ENCODE data around the gene DBR1. TPM values are rescaled to one million over a fixed set of nuclear protein-coding genes. Genes with fewer than 3 reads are reported as not detected.
A peak's percentile ranks its signal among the peaks of the same experiment; 100 is the strongest.

The DBR1 gene
- total RNA-seq, 1 experiment from 2014 or later, result 33.1 TPM

DNA sequence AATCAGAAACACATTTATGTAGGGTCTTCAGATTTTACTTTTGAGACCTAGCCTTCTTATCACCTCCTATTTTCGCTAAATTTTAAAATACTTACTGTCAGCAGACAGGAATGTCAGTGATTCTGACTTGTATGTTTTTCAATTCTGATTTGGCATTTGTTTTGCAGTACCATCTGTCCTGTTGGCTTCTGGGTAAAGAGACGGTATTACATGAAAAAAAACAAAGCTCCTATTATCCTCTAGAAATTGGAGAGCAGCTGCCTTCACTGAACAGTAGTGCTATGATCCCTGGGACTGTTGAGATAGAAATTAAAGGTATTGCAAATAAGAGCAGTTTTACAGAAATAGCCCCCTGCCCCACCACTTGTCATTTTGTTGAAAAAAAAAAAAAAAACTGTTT is 20.8 kb upstream of the DBR1 start:
- DNase-seq (ENCODE audit: low spot score), result no peak
- ChIA-PET POLR2A (ENCODE audit: low non-redundant PET) (no interaction called here), CTCF (interaction anchor here (0.6 kb wide), 1 partner anchor 720 kb away, joined by 4 read pairs; no protein-coding TSS in a partner anchor)
- H3K9me3 ChIP-seq (ENCODE audit: low read depth, low read length, poor library complexity, severe bottlenecking), result no peaks in the 10 kb centered on the region
- H3K4me3 ChIP-seq (ENCODE audit: low read depth, low read length, poor library complexity, severe bottlenecking), result no peak overlapping the region
- no peaks in the 10 kb centered on the region for H3K27me3 ChIP-seq (replicated peaks; ENCODE audit: insufficient read depth, low read depth, low read length, poor library complexity)
- intact Hi-C loops (cut with micrococcal nuclease; ENCODE audit: unreplicated experiment), result no loop called here
- H3K4me1 ChIP-seq (ENCODE audit: insufficient read depth, low read length, poor library complexity, severe bottlenecking), result no peaks in the 10 kb centered on the region
- H3K36me3 ChIP-seq (ENCODE audit: insufficient read depth, low read length, poor library complexity, severe bottlenecking), result no peaks in the 10 kb centered on the region
- no TSS peak for BruUV-seq (replicated peaks)
- TF ChIP-seq, protein P1, sequence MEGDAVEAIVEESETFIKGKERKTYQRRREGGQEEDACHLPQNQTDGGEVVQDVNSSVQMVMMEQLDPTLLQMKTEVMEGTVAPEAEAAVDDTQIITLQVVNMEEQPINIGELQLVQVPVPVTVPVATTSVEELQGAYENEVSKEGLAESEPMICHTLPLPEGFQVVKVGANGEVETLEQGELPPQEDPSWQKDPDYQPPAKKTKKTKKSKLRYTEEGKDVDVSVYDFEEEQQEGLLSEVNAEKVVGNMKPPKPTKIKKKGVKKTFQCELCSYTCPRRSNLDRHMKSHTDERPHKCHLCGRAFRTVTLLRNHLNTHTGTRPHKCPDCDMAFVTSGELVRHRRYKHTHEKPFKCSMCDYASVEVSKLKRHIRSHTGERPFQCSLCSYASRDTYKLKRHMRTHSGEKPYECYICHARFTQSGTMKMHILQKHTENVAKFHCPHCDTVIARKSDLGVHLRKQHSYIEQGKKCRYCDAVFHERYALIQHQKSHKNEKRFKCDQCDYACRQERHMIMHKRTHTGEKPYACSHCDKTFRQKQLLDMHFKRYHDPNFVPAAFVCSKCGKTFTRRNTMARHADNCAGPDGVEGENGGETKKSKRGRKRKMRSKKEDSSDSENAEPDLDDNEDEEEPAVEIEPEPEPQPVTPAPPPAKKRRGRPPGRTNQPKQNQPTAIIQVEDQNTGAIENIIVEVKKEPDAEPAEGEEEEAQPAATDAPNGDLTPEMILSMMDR (conservative IDR thresholded peaks at IDR 0.05; ENCODE audit: low read depth, low read length), result no peak
- TF ChIP-seq EZH2 (IDR thresholded peaks at IDR 0.05; ENCODE audit: borderline replicate concordance, low read depth, low read length, poor library complexity, severe bottlenecking), result no peak
- H3K27ac ChIP-seq (ENCODE audit: low read depth, low read length, poor library complexity, severe bottlenecking), result no peak overlapping the region

DNA sequence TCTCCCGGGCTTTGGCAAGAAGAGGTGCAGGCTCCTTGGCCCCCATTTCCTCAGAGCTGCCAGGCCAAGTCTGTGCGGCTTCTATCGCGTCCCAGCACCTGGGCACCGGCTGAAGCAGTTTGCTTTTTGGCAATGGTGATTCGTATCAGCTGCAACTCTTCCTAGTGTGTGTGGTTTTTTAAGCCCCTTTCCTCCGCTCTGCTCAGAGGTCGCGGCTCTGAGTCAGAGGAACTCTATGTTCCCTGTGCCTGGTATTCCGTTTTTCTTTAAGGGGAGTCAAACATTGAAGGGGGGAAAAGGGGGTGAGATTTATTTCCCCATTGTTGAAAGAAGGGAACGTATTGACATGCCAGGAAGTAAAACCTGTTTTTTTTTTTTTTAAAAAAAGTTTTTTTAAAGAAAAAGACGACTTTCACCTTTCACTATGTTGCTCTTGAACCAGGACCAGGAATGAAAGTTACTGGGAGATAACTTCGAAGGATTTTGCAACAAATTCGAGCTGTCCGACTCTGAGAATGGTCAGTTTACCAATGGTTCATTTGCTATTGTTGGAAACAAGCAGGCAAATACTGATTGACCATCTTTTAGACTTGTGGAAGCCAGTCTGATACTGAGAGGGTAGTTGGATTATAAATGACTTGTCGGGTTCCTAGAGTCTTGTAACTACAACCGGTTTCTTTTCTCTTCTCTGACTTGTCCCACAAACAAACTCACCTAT is 13.5 kb upstream of the DBR1 start:
- Histone ChIP-seq H3K9me3 (ENCODE audit: low read depth, low read length, poor library complexity, severe bottlenecking) (no peaks in the 10 kb centered on the region), H3K27me3 (replicated peaks; ENCODE audit: insufficient read depth, low read depth, low read length, poor library complexity) (no peaks in the 10 kb centered on the region), H3K4me3 (ENCODE audit: low read depth, low read length, poor library complexity, severe bottlenecking) (peak overlapping the region; percentile 92), H3K4me1 (ENCODE audit: insufficient read depth, low read length, poor library complexity, severe bottlenecking) (peaks cover 10% of the 10 kb centered on the region), H3K36me3 (ENCODE audit: insufficient read depth, low read length, poor library complexity, severe bottlenecking) (peaks cover 7% of the 10 kb centered on the region), H3K27ac (ENCODE audit: low read depth, low read length, poor library complexity, severe bottlenecking) (peak overlapping the region; percentile 99)
- intact Hi-C loops (cut with micrococcal nuclease; ENCODE audit: unreplicated experiment), result loop anchor here (5.0 kb wide), 1 partner anchor 144 kb away; no protein-coding TSS in a partner anchor
- no peak for DNase-seq (ENCODE audit: low spot score)
- TF ChIP-seq, protein P1 (conservative IDR thresholded peaks at IDR 0.05; ENCODE audit: low read depth, low read length), result no peak
- no peak for TF ChIP-seq EZH2 (IDR thresholded peaks at IDR 0.05; ENCODE audit: borderline replicate concordance, low read depth, low read length, poor library complexity, severe bottlenecking)
- BruUV-seq (replicated peaks), result TSS peak; percentile 37
- ChIA-PET POLR2A (ENCODE audit: low non-redundant PET) (no interaction called here), CTCF (no interaction called here)

DNA sequence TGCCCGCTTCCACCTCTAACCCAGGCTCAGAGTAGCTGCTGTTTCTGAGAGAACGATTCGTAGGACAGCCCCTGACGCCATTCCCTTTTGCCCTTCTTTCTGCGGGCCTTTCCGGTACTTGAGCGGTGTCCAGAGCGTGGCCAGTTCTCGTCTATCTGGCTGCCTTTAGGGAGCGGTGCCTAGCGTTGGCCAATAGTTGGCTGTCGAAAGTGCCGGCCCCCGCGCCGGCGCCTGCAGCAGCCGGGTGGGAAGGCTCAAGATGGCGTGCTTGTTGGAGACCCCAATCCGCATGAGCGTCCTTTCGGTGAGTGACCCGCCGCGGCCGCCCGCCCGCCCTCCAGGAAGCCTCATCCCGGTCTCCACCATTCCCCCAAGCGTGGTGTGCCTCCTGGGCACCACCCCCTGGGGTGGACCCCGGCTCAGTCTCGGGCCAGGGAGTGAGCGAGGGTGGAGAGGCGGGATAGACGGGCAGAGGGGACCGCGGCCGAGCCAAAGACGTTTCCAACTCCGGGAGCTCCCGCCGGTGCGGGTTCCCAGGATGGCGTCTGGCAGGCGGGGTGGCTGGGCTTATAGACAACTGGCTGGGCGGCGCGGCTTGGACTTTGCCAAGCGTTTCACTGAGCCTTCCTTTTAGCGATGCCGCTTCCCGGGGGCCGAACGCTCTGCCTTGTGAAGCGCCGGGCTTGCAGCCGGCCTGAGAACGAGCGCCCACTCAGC is 12.7 kb upstream of the DBR1 start, which contains the start of gene ARMC8:
Gene ARMC8, plus strand, starts transcription at position 6 of the 717 bp plus-strand sequence. Its CDS starts 254 bp downstream, at position 260.
- H3K4me3 ChIP-seq (ENCODE audit: low read depth, low read length, poor library complexity, severe bottlenecking), result peak within 1 kb of the TSS; percentile 92
- CTCF ChIA-PET, result no interaction called here
- intact Hi-C loops (cut with micrococcal nuclease; ENCODE audit: unreplicated experiment), result loop anchor here (5.0 kb wide), 1 partner anchor 145 kb away; no protein-coding TSS in a partner anchor
- H3K4me1 ChIP-seq (ENCODE audit: insufficient read depth, low read length, poor library complexity, severe bottlenecking), result peaks cover 10% of the 10 kb centered on the region
- H3K27ac ChIP-seq (ENCODE audit: low read depth, low read length, poor library complexity, severe bottlenecking), result peak within 1 kb of the TSS; percentile 99
- TF ChIP-seq EZH2 (IDR thresholded peaks at IDR 0.05; ENCODE audit: borderline replicate concordance, low read depth, low read length, poor library complexity, severe bottlenecking), result no peak
- TF ChIP-seq, protein P1 (conservative IDR thresholded peaks at IDR 0.05; ENCODE audit: low read depth, low read length), result no peak
- H3K36me3 ChIP-seq (ENCODE audit: insufficient read depth, low read length, poor library complexity, severe bottlenecking), result peaks cover 7% of the 10 kb centered on the region
- no peaks in the 10 kb centered on the region for H3K9me3 ChIP-seq (ENCODE audit: low read depth, low read length, poor library complexity, severe bottlenecking)
- no TSS peak for BruUV-seq (replicated peaks)
- H3K27me3 ChIP-seq (replicated peaks; ENCODE audit: insufficient read depth, low read depth, low read length, poor library complexity), result no peaks in the 10 kb centered on the region
- DNase-seq (ENCODE audit: low spot score), result peak; percentile 61
- POLR2A ChIA-PET (ENCODE audit: low non-redundant PET), result no interaction called here
